HepG2 (cell line): ENCODE results near the gene PLXND1. TPM values are rescaled to one million over a fixed set of nuclear protein-coding genes. Genes with fewer than 3 reads are reported as not detected.

Experiments
- AGO1 ChIP-seq: fragments of 200-400 bp; formaldehyde crosslinking; IDR thresholded peaks from 2 replicates; pipeline ENCODE4 v1.6.1; 2017; ENCODE audit warnings: mild to moderate bottlenecking, low read depth, low read length, moderate library complexity; ENCODE audit not compliant: poor library complexity, severe bottlenecking
- CENPT ChIP-seq: sonication (generic); formaldehyde crosslinking; IDR thresholded peaks from 2 replicates; pipeline ENCODE4 v1.8.0; 2022; ENCODE audit warnings: low read depth, mild to moderate bottlenecking, moderate library complexity, missing genetic modification reagents
- CHCHD3 ChIP-seq: sonication (generic); formaldehyde crosslinking; IDR thresholded peaks from 2 replicates; pipeline ENCODE4 v1.8.0; 2022; ENCODE audit warnings: mild to moderate bottlenecking, missing genetic modification reagents, moderate library complexity
- FOXP1 ChIP-seq, 2 experiments: fragments of 450-650 bp in 1 of 2; IDR thresholded peaks; 2 replicates each; pipeline ENCODE4 v1.6.1; 2017 to 2018; ENCODE audit warnings: antibody characterized with exemption in 1 of 2
- HOXA7 ChIP-seq: sonication (generic); formaldehyde crosslinking; IDR thresholded peaks from 2 replicates; pipeline ENCODE4 v1.8.1; 2022; ENCODE audit warnings: mild to moderate bottlenecking, missing genetic modification reagents, moderate library complexity
- KLF15 ChIP-seq: sonication (generic); formaldehyde crosslinking; IDR thresholded peaks from 2 replicates; pipeline ENCODE4 v1.8.1; 2023; ENCODE audit warnings: borderline replicate concordance, mild to moderate bottlenecking, inconsistent platforms, missing genetic modification reagents, mixed read lengths
- KMT2A ChIP-seq: sonication (generic); formaldehyde crosslinking; IDR thresholded peaks from 2 replicates; pipeline ENCODE4 v1.4.0; 2020; ENCODE audit warnings: missing genetic modification reagents
- SATB2 ChIP-seq: sonication (generic); formaldehyde crosslinking; IDR thresholded peaks from 2 replicates; pipeline ENCODE4 v1.5.0; 2020; ENCODE audit warnings: missing genetic modification reagents
- SIN3A ChIP-seq: IDR thresholded peaks from 2 replicates; pipeline ENCODE4 v1.6.1; 2011; ENCODE audit warnings: low read depth, mild to moderate bottlenecking, control low read depth, low read length, borderline replicate concordance
- SRY ChIP-seq: sonication (generic); formaldehyde crosslinking; IDR thresholded peaks from 2 replicates; pipeline ENCODE4 v1.8.0; 2022; ENCODE audit warnings: mild to moderate bottlenecking, missing genetic modification reagents
- ZC3H4 ChIP-seq: sonication (generic); formaldehyde crosslinking; IDR thresholded peaks from 2 replicates; pipeline ENCODE4 v1.4.0; 2020; ENCODE audit warnings: missing genetic modification reagents, borderline replicate concordance
- ZNF124 ChIP-seq: sonication (generic); formaldehyde crosslinking; IDR thresholded peaks from 2 replicates; pipeline ENCODE4 v1.4.0; 2020; ENCODE audit warnings: missing genetic modification reagents
- ZNF530 ChIP-seq: sonication (generic); formaldehyde crosslinking; IDR thresholded peaks from 2 replicates; pipeline ENCODE4 v1.5.0; 2020; ENCODE audit warnings: low read depth, mild to moderate bottlenecking, missing genetic modification reagents
- ZNF839 ChIP-seq: sonication (generic); formaldehyde crosslinking; IDR thresholded peaks from 2 replicates; pipeline ENCODE4 v1.4.0; 2020; ENCODE audit warnings: missing genetic modification reagents, mild to moderate bottlenecking, borderline replicate concordance
- polyA plus RNA-seq, 8 experiments: library from polyadenylated mRNA; depleted of rRNA in 3 of 8; stranded (reverse) in 7 of 8; unstranded in 1 of 8; fragments of >200 nt; fragmentation: Illumina TruSeq in 4 of 8; extraction: Trizol in 4 of 8; gene quantifications; 2 replicates each; pipeline versions ENCODE4 v1.2.1 to v1.2.3, GENCODE V29; 2011 to 2016; ENCODE audit warnings: low read depth in 4 of 8, missing spikeins in 1 of 8, mixed read lengths in 1 of 8; ENCODE audit not compliant: insufficient read depth in 1 of 8
- total RNA-seq, 5 experiments: library from RNA; depleted of rRNA; stranded (reverse); fragments of >200 nt; fragmentation: Illumina TruSeq; extraction: Trizol; gene quantifications; 2 replicates each; pipeline ENCODE4 v1.2.3, GENCODE V29; 2016; ENCODE audit warnings: low read depth in 1 of 5
- TF ChIP-seq, protein P1 (sequence below): IDR thresholded peaks from 2 replicates; pipeline ENCODE4 v1.4.0; 2020; ENCODE audit warnings: mild to moderate bottlenecking, missing genetic modification reagents
- TF ChIP-seq, protein P2 (sequence below): sonication (generic); formaldehyde crosslinking; conservative IDR thresholded peaks from 2 replicates; pipeline ENCODE4 v1.4.0; 2020; ENCODE audit warnings: mild to moderate bottlenecking, missing genetic modification reagents, moderate library complexity
- TF ChIP-seq, protein P3 (sequence below): sonication (generic); formaldehyde crosslinking; IDR thresholded peaks from 2 replicates; pipeline ENCODE4 v1.4.0; 2020; ENCODE audit warnings: missing genetic modification reagents
- TF ChIP-seq, protein P4 (sequence below): sonication (generic); formaldehyde crosslinking; IDR thresholded peaks from 2 replicates; pipeline ENCODE4 v1.5.0; 2020; ENCODE audit warnings: missing genetic modification reagents

PLXND1 gene
- total and polyA plus RNA-seq, 2 of the 13 experiments (the other 11 are each of a cell fraction or from before 2014, with no cell fraction given) = 15.9 to 42.0 TPM

DNA sequence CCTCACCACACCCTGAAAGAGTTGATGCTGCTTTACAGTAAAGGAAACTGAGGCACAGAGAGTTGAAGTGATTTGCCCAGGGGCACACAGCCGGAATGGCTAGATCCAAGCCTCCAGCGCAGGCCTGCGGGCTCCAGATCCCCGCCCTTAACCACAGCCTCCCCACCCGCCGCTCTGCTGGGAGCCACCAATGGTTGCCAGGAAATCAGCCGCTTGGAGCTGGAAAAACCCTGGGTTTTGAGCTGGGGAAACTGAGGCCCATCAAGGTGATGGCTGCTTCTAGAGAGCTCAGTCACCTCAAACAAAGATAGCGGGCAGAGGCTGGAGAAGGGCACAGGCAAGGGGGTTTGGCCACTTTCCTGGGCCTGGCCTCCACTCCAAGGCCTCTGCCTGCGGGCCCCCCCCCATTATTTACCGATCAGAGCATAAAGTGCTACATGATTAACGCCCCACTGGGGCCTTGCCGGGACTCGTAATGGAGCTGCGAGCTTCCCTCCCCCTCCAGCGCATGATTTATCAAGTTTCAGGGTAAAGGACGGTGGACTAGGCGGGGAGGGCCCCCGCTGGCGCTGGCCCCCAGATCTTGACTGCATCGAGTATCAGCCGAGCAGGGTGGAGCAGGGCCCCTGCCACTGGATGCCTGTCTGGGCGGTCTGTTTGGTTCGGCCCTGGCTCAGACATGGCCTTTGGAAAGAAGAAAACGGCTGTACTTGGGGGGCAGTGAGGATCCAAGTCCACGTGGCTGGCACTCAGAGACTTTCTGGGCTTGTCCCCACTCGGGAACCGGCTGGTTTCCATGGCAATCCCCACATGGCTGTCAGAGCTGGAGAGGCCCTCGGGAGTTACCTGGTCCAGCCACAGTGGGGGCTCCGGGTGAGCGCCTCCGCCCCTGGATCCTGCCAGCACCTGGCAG lies 9.1 kb downstream of the PLXND1 start (continued):
- TF ChIP-seq, protein P1, sequence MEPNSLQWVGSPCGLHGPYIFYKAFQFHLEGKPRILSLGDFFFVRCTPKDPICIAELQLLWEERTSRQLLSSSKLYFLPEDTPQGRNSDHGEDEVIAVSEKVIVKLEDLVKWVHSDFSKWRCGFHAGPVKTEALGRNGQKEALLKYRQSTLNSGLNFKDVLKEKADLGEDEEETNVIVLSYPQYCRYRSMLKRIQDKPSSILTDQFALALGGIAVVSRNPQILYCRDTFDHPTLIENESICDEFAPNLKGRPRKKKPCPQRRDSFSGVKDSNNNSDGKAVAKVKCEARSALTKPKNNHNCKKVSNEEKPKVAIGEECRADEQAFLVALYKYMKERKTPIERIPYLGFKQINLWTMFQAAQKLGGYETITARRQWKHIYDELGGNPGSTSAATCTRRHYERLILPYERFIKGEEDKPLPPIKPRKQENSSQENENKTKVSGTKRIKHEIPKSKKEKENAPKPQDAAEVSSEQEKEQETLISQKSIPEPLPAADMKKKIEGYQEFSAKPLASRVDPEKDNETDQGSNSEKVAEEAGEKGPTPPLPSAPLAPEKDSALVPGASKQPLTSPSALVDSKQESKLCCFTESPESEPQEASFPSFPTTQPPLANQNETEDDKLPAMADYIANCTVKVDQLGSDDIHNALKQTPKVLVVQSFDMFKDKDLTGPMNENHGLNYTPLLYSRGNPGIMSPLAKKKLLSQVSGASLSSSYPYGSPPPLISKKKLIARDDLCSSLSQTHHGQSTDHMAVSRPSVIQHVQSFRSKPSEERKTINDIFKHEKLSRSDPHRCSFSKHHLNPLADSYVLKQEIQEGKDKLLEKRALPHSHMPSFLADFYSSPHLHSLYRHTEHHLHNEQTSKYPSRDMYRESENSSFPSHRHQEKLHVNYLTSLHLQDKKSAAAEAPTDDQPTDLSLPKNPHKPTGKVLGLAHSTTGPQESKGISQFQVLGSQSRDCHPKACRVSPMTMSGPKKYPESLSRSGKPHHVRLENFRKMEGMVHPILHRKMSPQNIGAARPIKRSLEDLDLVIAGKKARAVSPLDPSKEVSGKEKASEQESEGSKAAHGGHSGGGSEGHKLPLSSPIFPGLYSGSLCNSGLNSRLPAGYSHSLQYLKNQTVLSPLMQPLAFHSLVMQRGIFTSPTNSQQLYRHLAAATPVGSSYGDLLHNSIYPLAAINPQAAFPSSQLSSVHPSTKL (CRISPR knock-in tag) = no peak; the same call in 1 of the 2 replicates
- no peak for TF ChIP-seq ZNF839
- no peak for TF ChIP-seq CENPT
- no peak for TF ChIP-seq SATB2 (CRISPR knock-in tag)
- no peak for TF ChIP-seq SIN3A
- TF ChIP-seq ZNF530 (CRISPR knock-in tag) = no peak
- no peak for TF ChIP-seq ZC3H4 (CRISPR knock-in tag)
- no peak for TF ChIP-seq SRY (CRISPR knock-in tag)
- TF ChIP-seq CHCHD3 (CRISPR knock-in tag) = no peak
- TF ChIP-seq KLF15 (CRISPR knock-in tag) = no peak
- TF ChIP-seq KMT2A = no peak
- no peak for TF ChIP-seq HOXA7 (CRISPR knock-in tag)
- TF ChIP-seq, protein P2, sequence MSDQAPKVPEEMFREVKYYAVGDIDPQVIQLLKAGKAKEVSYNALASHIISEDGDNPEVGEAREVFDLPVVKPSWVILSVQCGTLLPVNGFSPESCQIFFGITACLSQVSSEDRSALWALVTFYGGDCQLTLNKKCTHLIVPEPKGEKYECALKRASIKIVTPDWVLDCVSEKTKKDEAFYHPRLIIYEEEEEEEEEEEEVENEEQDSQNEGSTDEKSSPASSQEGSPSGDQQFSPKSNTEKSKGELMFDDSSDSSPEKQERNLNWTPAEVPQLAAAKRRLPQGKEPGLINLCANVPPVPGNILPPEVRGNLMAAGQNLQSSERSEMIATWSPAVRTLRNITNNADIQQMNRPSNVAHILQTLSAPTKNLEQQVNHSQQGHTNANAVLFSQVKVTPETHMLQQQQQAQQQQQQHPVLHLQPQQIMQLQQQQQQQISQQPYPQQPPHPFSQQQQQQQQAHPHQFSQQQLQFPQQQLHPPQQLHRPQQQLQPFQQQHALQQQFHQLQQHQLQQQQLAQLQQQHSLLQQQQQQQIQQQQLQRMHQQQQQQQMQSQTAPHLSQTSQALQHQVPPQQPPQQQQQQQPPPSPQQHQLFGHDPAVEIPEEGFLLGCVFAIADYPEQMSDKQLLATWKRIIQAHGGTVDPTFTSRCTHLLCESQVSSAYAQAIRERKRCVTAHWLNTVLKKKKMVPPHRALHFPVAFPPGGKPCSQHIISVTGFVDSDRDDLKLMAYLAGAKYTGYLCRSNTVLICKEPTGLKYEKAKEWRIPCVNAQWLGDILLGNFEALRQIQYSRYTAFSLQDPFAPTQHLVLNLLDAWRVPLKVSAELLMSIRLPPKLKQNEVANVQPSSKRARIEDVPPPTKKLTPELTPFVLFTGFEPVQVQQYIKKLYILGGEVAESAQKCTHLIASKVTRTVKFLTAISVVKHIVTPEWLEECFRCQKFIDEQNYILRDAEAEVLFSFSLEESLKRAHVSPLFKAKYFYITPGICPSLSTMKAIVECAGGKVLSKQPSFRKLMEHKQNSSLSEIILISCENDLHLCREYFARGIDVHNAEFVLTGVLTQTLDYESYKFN (CRISPR knock-in tag) = peak; percentile 26; the same call in 1 of the 2 replicates
- TF ChIP-seq AGO1 = no peak
- TF ChIP-seq, protein P3, sequence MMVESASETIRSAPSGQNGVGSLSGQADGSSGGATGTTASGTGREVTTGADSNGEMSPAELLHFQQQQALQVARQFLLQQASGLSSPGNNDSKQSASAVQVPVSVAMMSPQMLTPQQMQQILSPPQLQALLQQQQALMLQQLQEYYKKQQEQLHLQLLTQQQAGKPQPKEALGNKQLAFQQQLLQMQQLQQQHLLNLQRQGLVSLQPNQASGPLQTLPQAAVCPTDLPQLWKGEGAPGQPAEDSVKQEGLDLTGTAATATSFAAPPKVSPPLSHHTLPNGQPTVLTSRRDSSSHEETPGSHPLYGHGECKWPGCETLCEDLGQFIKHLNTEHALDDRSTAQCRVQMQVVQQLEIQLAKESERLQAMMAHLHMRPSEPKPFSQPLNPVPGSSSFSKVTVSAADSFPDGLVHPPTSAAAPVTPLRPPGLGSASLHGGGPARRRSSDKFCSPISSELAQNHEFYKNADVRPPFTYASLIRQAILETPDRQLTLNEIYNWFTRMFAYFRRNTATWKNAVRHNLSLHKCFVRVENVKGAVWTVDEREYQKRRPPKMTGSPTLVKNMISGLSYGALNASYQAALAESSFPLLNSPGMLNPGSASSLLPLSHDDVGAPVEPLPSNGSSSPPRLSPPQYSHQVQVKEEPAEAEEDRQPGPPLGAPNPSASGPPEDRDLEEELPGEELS = no peak
- TF ChIP-seq, protein P4, sequence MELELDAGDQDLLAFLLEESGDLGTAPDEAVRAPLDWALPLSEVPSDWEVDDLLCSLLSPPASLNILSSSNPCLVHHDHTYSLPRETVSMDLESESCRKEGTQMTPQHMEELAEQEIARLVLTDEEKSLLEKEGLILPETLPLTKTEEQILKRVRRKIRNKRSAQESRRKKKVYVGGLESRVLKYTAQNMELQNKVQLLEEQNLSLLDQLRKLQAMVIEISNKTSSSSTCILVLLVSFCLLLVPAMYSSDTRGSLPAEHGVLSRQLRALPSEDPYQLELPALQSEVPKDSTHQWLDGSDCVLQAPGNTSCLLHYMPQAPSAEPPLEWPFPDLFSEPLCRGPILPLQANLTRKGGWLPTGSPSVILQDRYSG = no peak
- TF ChIP-seq ZNF124 (CRISPR knock-in tag) = no peak
- no peak for TF ChIP-seq FOXP1 (IDR thresholded peaks at IDR 0.05)
- no peak for TF ChIP-seq FOXP1 (CRISPR knock-in tag; IDR thresholded peaks at IDR 0.05)
